ENCODE measurements around the gene PCSK5. TPM values are rescaled to one million over a fixed set of nuclear protein-coding genes. Genes with fewer than 3 reads are reported as not detected.

Gene PCSK5
- total RNA-seq, 1 donor from 2014 or later: 18.3 TPM

- H3K27me3 Mint-ChIP-seq (ENCODE audit: unreplicated experiment): peaks cover 27% of the 10 kb centered on the region
- no peak overlapping the region for H3K27ac Mint-ChIP-seq (ENCODE audit: unreplicated experiment)
- H3K4me3 Mint-ChIP-seq (ENCODE audit: unreplicated experiment): no peak overlapping the region
- no peak for TF ChIP-seq CTCF (IDR thresholded peaks at IDR 0.05)
- no peaks in the 10 kb centered on the region for H3K9me3 Mint-ChIP-seq (ENCODE audit: unreplicated experiment)
- no peaks in the 10 kb centered on the region for H3K36me3 Mint-ChIP-seq (ENCODE audit: unreplicated experiment)
- peak; percentile 44 for DNase-seq (ENCODE audit: extremely low spot score, unreplicated experiment)
- no peaks in the 10 kb centered on the region for H3K4me1 Mint-ChIP-seq (ENCODE audit: unreplicated experiment)
Observed at GRCh38 chr9:76289042-76289441, 398.6 kb downstream of the PCSK5 start.

- Mint-ChIP-seq H3K36me3 (ENCODE audit: unreplicated experiment) (no peaks in the 10 kb centered on the region), H3K27me3 (ENCODE audit: unreplicated experiment) (peaks cover 23% of the 10 kb centered on the region), H3K4me1 (ENCODE audit: unreplicated experiment) (no peaks in the 10 kb centered on the region), H3K9me3 (ENCODE audit: unreplicated experiment) (no peaks in the 10 kb centered on the region), H3K27ac (ENCODE audit: unreplicated experiment) (no peak overlapping the region), H3K4me3 (ENCODE audit: unreplicated experiment) (no peak overlapping the region)
- no peak for TF ChIP-seq CTCF (IDR thresholded peaks at IDR 0.05)
- DNase-seq (ENCODE audit: extremely low spot score, unreplicated experiment): no peak
Observed at GRCh38 chr9:76289703-76290102, 399.2 kb downstream of the PCSK5 start.

- no peak for TF ChIP-seq CTCF (IDR thresholded peaks at IDR 0.05)
- no peak for DNase-seq (ENCODE audit: extremely low spot score, unreplicated experiment)
- no peak overlapping the region for H3K4me3 Mint-ChIP-seq (ENCODE audit: unreplicated experiment)
- no peaks in the 10 kb centered on the region for H3K9me3 Mint-ChIP-seq (ENCODE audit: unreplicated experiment)
- H3K27ac Mint-ChIP-seq (ENCODE audit: unreplicated experiment): no peak overlapping the region
- no peaks in the 10 kb centered on the region for H3K4me1 Mint-ChIP-seq (ENCODE audit: unreplicated experiment)
- no peaks in the 10 kb centered on the region for H3K36me3 Mint-ChIP-seq (ENCODE audit: unreplicated experiment)
- H3K27me3 Mint-ChIP-seq (ENCODE audit: unreplicated experiment): peaks cover 20% of the 10 kb centered on the region
Observed at GRCh38 chr9:76290555-76290954, 400.1 kb downstream of the PCSK5 start.

- Mint-ChIP-seq H3K36me3 (ENCODE audit: unreplicated experiment) (no peaks in the 10 kb centered on the region), H3K27ac (ENCODE audit: unreplicated experiment) (no peak overlapping the region), H3K27me3 (ENCODE audit: unreplicated experiment) (peaks cover 20% of the 10 kb centered on the region), H3K9me3 (ENCODE audit: unreplicated experiment) (no peaks in the 10 kb centered on the region), H3K4me3 (ENCODE audit: unreplicated experiment) (no peak overlapping the region), H3K4me1 (ENCODE audit: unreplicated experiment) (peaks cover under 1% of the 10 kb centered on the region)
- DNase-seq (ENCODE audit: extremely low spot score, unreplicated experiment): no peak
- no peak for TF ChIP-seq CTCF (IDR thresholded peaks at IDR 0.05)
Observed at GRCh38 chr9:76292246-76292645, 401.8 kb downstream of the PCSK5 start.

GRCh38 chr9:76292658-76293057 lies 402.2 kb downstream of the PCSK5 start:
- Mint-ChIP-seq H3K36me3 (ENCODE audit: unreplicated experiment) (no peaks in the 10 kb centered on the region), H3K9me3 (ENCODE audit: unreplicated experiment) (no peaks in the 10 kb centered on the region), H3K4me1 (ENCODE audit: unreplicated experiment) (peaks cover 4% of the 10 kb centered on the region), H3K27me3 (ENCODE audit: unreplicated experiment) (peaks cover 20% of the 10 kb centered on the region), H3K4me3 (ENCODE audit: unreplicated experiment) (no peak overlapping the region), H3K27ac (ENCODE audit: unreplicated experiment) (no peak overlapping the region)
- no peak for TF ChIP-seq CTCF (IDR thresholded peaks at IDR 0.05)
- DNase-seq (ENCODE audit: extremely low spot score, unreplicated experiment): no peak
